H9 (cell line): Measurements from ENCODE around the gene DLG2. TPM values are rescaled to one million over a fixed set of nuclear protein-coding genes. Genes with fewer than 3 reads are reported as not detected.
A peak's percentile ranks its signal among the peaks of the same experiment; 100 is the strongest.

ENCODE experiments used
- DNase-seq: peaks from one replicate; pipeline ENCODE4 v3.0.0-alpha.2; 2017
- H2AFZ ChIP-seq: one replicate; pipeline ENCODE4 v1.6.1; 2013; ENCODE audit warnings: mild to moderate bottlenecking, low read length, control low read depth, moderate library complexity
- H2AK5ac ChIP-seq: 2 replicates; pipeline ENCODE4 v1.6.1; 2013; ENCODE audit warnings: low read length, control low read depth, mixed read lengths; ENCODE audit not compliant: insufficient read length
- H2BK120ac ChIP-seq: one replicate; pipeline ENCODE4 v1.6.1; 2013; ENCODE audit warnings: low read depth, mild to moderate bottlenecking, low read length, control low read depth, inconsistent platforms; ENCODE audit not compliant: poor library complexity, severe bottlenecking
- H2BK12ac ChIP-seq: 2 replicates; pipeline ENCODE4 v1.6.1; 2013; ENCODE audit warnings: low read length, control low read depth, mixed read lengths, low read depth; ENCODE audit not compliant: insufficient read length
- H2BK15ac ChIP-seq: 2 replicates; pipeline ENCODE4 v1.6.1; 2013; ENCODE audit warnings: low read depth, low read length, control low read depth
- H2BK20ac ChIP-seq: one replicate; pipeline ENCODE4 v1.6.1; 2013; ENCODE audit warnings: low read depth, mild to moderate bottlenecking, low read length, control low read depth, inconsistent platforms; ENCODE audit not compliant: poor library complexity, severe bottlenecking
- H2BK5ac ChIP-seq: 2 replicates; pipeline ENCODE4 v1.6.1; 2013; ENCODE audit warnings: low read length, control low read depth, mixed read lengths; ENCODE audit not compliant: insufficient read length
- H3K14ac ChIP-seq: 2 replicates; pipeline ENCODE4 v1.6.1; 2013; ENCODE audit warnings: low read length, control low read depth; ENCODE audit not compliant: insufficient read depth
- H3K18ac ChIP-seq: 2 replicates; pipeline ENCODE4 v1.6.1; 2013; ENCODE audit warnings: low read depth, mild to moderate bottlenecking, mixed read lengths, low read length, control low read depth; ENCODE audit not compliant: insufficient read length
- H3K23ac ChIP-seq: 2 replicates; pipeline ENCODE4 v1.6.1; 2013; ENCODE audit warnings: low read length, control low read depth, mixed read lengths, low read depth; ENCODE audit not compliant: insufficient read length
- H3K23me2 ChIP-seq: 2 replicates; pipeline ENCODE4 v1.6.1; 2013; ENCODE audit warnings: low read depth, mild to moderate bottlenecking, mixed read lengths, low read length, control low read depth; ENCODE audit not compliant: insufficient read length, poor library complexity, severe bottlenecking
- H3K27ac ChIP-seq: 2 replicates; pipeline ENCODE4 v1.5.1; 2013; ENCODE audit warnings: low read length, control low read depth, mixed read lengths, low read depth; ENCODE audit not compliant: insufficient read length
- H3K27me3 ChIP-seq: 2 replicates; pipeline ENCODE4 v1.6.1; 2013; ENCODE audit warnings: low read length, control low read depth, inconsistent platforms; ENCODE audit not compliant: insufficient read depth
- H3K4ac ChIP-seq: 2 replicates; pipeline ENCODE4 v1.6.1; 2013; ENCODE audit warnings: low read depth, mild to moderate bottlenecking, control low read depth, inconsistent platforms, low read length, moderate library complexity
- H3K4me1 ChIP-seq: 2 replicates; pipeline ENCODE4 v1.6.1; 2013; ENCODE audit warnings: low read length, control low read depth, inconsistent platforms; ENCODE audit not compliant: insufficient read depth
- H3K4me2 ChIP-seq: 2 replicates; pipeline ENCODE4 v1.6.1; 2013; ENCODE audit warnings: low read length, control low read depth, mixed read lengths; ENCODE audit not compliant: insufficient read length, insufficient read depth
- H3K56ac ChIP-seq: 2 replicates; pipeline ENCODE4 v1.6.1; 2013; ENCODE audit warnings: low read depth, mild to moderate bottlenecking, mixed read lengths, low read length, control low read depth; ENCODE audit not compliant: insufficient read length
- H3K79me1 ChIP-seq: 2 replicates; pipeline ENCODE4 v1.6.1; 2013; ENCODE audit warnings: low read depth, mild to moderate bottlenecking, moderate library complexity, low read length, control low read depth, inconsistent platforms; ENCODE audit not compliant: insufficient read depth, poor library complexity, severe bottlenecking
- H3K79me2 ChIP-seq: 2 replicates; pipeline ENCODE4 v1.6.1; 2013; ENCODE audit warnings: low read length, control low read depth, inconsistent platforms; ENCODE audit not compliant: insufficient read depth
- H3K9ac ChIP-seq: 2 replicates; pipeline ENCODE4 v1.6.1; 2013; ENCODE audit warnings: low read length, control low read depth, mixed read lengths; ENCODE audit not compliant: insufficient read length; ENCODE audit errors: extremely low read depth
- H3K9me3 ChIP-seq: one replicate; pipeline ENCODE4 v1.6.1; 2013; ENCODE audit warnings: low read depth, low read length, inconsistent platforms; ENCODE audit not compliant: control insufficient read depth
- H3T11ph ChIP-seq: one replicate; pipeline ENCODE4 v1.6.1; 2013; ENCODE audit warnings: mild to moderate bottlenecking, low read length, control low read depth, inconsistent platforms
- H4K20me1 ChIP-seq: one replicate; pipeline ENCODE4 v1.6.1; 2013; ENCODE audit not compliant: control insufficient read depth, insufficient read length, insufficient read depth
- H4K5ac ChIP-seq: 2 replicates; pipeline ENCODE4 v1.6.1; 2013; ENCODE audit warnings: low read depth, mild to moderate bottlenecking, mixed read lengths, low read length, control low read depth; ENCODE audit not compliant: insufficient read length
- H4K8ac ChIP-seq: replicated peaks from 2 replicates; pipeline ENCODE4 v1.6.1; 2013; ENCODE audit warnings: low read length, control low read depth, mixed read lengths, low read depth; ENCODE audit not compliant: insufficient read length
- H4K91ac ChIP-seq: 2 replicates; pipeline ENCODE4 v1.6.1; 2013; ENCODE audit warnings: low read depth, mild to moderate bottlenecking, moderate library complexity, mixed read lengths, low read length, control low read depth; ENCODE audit not compliant: insufficient read length
- H3K27ac Mint-ChIP-seq, 3 experiments: 2 replicates in 2 of 3; 3 replicates in 1 of 3; pipeline ENCODE4 v1.8.0; 2020 to 2021; ENCODE audit warnings: mixed read lengths in 3 of 3, mild to moderate bottlenecking in 1 of 3, moderate library complexity in 1 of 3
- H3K27me3 Mint-ChIP-seq: 2 replicates; pipeline ENCODE4 v1.8.0; 2021; ENCODE audit warnings: low read depth, mild to moderate bottlenecking, moderate library complexity, mixed read lengths
- H3K36me3 Mint-ChIP-seq, 3 experiments: 2 replicates in 2 of 3; 3 replicates in 1 of 3; pipeline ENCODE4 v1.8.0; 2020 to 2021; ENCODE audit warnings: low read depth in 3 of 3, mixed read lengths in 3 of 3; ENCODE audit not compliant: insufficient read depth in 1 of 3
- H3K4me1 Mint-ChIP-seq, 2 experiments: 2 replicates each; pipeline ENCODE4 v1.8.0; 2020; ENCODE audit warnings: mixed read lengths in 2 of 2
- H3K4me3 Mint-ChIP-seq, 2 experiments: 2 replicates in 1 of 2; 3 replicates in 1 of 2; pipeline ENCODE4 v1.8.0; 2020 to 2021; ENCODE audit warnings: mild to moderate bottlenecking in 2 of 2, mixed read lengths in 2 of 2, moderate library complexity in 1 of 2
- H3K9me3 Mint-ChIP-seq, 2 experiments: 2 replicates in 1 of 2; 3 replicates in 1 of 2; pipeline ENCODE4 v1.8.0; 2020; ENCODE audit warnings: mild to moderate bottlenecking in 2 of 2, mixed read lengths in 2 of 2, moderate library complexity in 1 of 2
- WGBS: extraction: QIAGEN DNeasy Blood & Tissue Kit; methylation state at CpG from one replicate; pipeline ENCODE4 v1.1.7; 2013; ENCODE audit warnings: missing lambda C conversion rate, low lambda C conversion rate, mixed read lengths; ENCODE audit not compliant: insufficient read length; ENCODE audit errors: extremely low coverage; 5-methylcytosine and 5-hydroxymethylcytosine counted together
- total RNA-seq: library from RNA; stranded (reverse); gene quantifications from 2 replicates; pipeline ENCODE4 v1.2.1, GENCODE V29; 2021
- TF ChIP-seq, protein P1 (sequence below): fragments of 200-600 bp; sonication (generic); conservative IDR thresholded peaks from 3 replicates; pipeline ENCODE4 v1.8.0; 2021; ENCODE audit warnings: antibody characterized with exemption, mild to moderate bottlenecking

The DLG2 gene
- total RNA-seq, 1 experiment from 2014 or later: 8.0 TPM

DNA sequence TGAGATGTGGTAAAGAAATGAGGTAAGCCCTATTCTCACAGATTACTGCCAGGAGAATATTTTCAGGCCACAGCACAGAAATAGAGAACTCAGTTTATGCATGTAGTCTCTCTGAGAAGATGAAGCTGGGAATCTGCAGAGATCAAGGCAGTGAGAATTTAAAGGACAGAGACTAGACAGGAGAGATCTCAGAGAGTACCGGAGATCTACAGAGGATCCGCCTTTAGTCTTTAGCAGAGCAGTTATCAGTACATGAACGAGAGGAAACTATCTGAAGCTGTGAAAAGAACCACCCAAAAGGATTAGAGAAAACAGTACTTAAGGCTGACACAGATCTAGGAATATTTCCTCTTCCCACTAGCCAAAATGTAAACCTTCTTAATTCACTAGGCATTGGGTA lies 101.5 kb downstream of the DLG2 start:
- Histone ChIP-seq H4K8ac (no peak overlapping the region), H3K27ac (peak overlapping the region; percentile 62), H2BK5ac (no peak overlapping the region), H3K18ac (no peak overlapping the region), H2BK12ac (no peak overlapping the region), H3K27me3 (no peaks in the 10 kb centered on the region), H3K14ac (no peak overlapping the region), H3K4ac (no peak overlapping the region), H3K23me2 (no peaks in the 10 kb centered on the region), H3K23ac (no peak overlapping the region), H4K20me1 (no peaks in the 10 kb centered on the region), H3K79me1 (no peaks in the 10 kb centered on the region), H3K9me3 (peaks cover 19% of the 10 kb centered on the region), H3K4me2 (no peak overlapping the region), H4K5ac (no peak overlapping the region), H2AK5ac (no peak overlapping the region), H3K56ac (no peak overlapping the region), H4K91ac (no peak overlapping the region), H3K4me1 (peaks cover 7% of the 10 kb centered on the region; the same call in 1 of the 2 replicates), H2AFZ (peak overlapping the region; percentile 48), H3K9ac (no peak overlapping the region), H3T11ph (no peak overlapping the region), H2BK20ac (no peak overlapping the region), H3K79me2 (no peaks in the 10 kb centered on the region), H2BK120ac (no peak overlapping the region), H2BK15ac (no peak overlapping the region)
- Mint-ChIP-seq H3K27me3 (no peaks in the 10 kb centered on the region; the same call in 1 of the 2 replicates), H3K4me1 (peaks cover 24 to 33% of the 10 kb centered on the region in 2 experiments), H3K27ac (peak overlapping the region; percentile 92 to 98 (median 94)), H3K9me3 (peaks cover 47 to 50% of the 10 kb centered on the region in 2 experiments), H3K36me3 (peaks cover 50 to 67% (median 53%) of the 10 kb centered on the region in 3 experiments), H3K4me3 (no peak overlapping the region)
- DNase-seq: no peak
- TF ChIP-seq, protein P1, sequence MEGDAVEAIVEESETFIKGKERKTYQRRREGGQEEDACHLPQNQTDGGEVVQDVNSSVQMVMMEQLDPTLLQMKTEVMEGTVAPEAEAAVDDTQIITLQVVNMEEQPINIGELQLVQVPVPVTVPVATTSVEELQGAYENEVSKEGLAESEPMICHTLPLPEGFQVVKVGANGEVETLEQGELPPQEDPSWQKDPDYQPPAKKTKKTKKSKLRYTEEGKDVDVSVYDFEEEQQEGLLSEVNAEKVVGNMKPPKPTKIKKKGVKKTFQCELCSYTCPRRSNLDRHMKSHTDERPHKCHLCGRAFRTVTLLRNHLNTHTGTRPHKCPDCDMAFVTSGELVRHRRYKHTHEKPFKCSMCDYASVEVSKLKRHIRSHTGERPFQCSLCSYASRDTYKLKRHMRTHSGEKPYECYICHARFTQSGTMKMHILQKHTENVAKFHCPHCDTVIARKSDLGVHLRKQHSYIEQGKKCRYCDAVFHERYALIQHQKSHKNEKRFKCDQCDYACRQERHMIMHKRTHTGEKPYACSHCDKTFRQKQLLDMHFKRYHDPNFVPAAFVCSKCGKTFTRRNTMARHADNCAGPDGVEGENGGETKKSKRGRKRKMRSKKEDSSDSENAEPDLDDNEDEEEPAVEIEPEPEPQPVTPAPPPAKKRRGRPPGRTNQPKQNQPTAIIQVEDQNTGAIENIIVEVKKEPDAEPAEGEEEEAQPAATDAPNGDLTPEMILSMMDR: no peak
- WGBS: no CpG with 5 or more reads among the region's 3 CpGs
